Measurements from ENCODE around the gene MEIG1.
"Not testable (repeated sequence)": the region's sequence is repeated elsewhere in the genome, so short reads cannot be mapped to it uniquely, and the experiment has no call there.

DNA sequence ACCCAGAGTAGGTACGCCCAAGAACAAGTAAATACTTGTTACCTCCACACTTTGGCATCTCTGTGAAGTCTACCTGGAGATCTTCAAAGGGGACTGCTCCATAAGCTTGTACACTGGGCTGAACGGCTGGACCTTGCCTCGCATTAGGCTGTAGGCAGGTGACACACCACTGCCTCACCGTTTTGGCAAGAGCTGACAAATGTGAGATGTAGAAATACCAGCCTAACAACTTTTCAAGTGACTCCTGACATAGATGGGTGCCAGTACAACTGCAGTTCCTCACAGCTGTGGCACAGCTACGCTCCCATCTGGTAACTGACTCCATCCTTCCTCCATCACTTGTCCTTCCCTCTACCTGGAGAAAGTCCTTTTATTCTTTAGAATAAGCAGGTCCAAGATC, 54.3 kb downstream of the MEIG1 start:
- TF ChIP-seq, protein P1, sequence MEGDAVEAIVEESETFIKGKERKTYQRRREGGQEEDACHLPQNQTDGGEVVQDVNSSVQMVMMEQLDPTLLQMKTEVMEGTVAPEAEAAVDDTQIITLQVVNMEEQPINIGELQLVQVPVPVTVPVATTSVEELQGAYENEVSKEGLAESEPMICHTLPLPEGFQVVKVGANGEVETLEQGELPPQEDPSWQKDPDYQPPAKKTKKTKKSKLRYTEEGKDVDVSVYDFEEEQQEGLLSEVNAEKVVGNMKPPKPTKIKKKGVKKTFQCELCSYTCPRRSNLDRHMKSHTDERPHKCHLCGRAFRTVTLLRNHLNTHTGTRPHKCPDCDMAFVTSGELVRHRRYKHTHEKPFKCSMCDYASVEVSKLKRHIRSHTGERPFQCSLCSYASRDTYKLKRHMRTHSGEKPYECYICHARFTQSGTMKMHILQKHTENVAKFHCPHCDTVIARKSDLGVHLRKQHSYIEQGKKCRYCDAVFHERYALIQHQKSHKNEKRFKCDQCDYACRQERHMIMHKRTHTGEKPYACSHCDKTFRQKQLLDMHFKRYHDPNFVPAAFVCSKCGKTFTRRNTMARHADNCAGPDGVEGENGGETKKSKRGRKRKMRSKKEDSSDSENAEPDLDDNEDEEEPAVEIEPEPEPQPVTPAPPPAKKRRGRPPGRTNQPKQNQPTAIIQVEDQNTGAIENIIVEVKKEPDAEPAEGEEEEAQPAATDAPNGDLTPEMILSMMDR (conservative IDR thresholded peaks at IDR 0.05; ENCODE audit: low read depth, low read length), result not testable (repeated sequence)
- not testable (repeated sequence) for TF ChIP-seq EZH2 (IDR thresholded peaks at IDR 0.05; ENCODE audit: low read length, unreplicated experiment)

Measured in PC-3 (cell line).